ENCODE results near the gene PEF1.

DNA sequence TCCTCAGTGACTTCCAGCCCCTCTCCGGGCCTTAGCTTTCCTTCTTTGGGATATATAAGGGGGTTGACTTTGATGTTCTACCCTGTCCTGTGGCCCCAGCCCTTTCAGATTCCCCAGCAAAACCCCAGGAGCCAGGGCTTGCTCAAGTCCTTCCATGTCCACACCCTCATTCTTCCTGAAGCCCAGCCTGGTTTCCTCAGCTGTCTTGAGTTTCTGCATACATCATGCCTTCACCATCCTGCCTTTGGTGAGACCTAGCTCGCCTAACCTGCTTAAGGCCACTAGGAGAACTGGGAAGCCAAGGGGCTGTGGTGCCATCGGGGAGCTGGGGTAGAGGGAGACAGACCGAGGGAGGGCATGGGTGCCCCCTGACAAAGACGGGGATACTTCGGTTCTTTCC, 17.2 kb upstream of the PEF1 start:
- TF ChIP-seq EZH2 (IDR thresholded peaks at IDR 0.05; ENCODE audit: insufficient read depth, poor library complexity, severe bottlenecking) (no peak), EZH2phosphoT487 (IDR thresholded peaks at IDR 0.05; ENCODE audit: insufficient read depth, low read depth) (no peak)
